A549 (cell line): ENCODE measurements around the gene MAMLD1. TPM values are rescaled to one million over a fixed set of nuclear protein-coding genes. Genes with fewer than 3 reads are reported as not detected.
A peak's percentile ranks its signal among the peaks of the same experiment; 100 is the strongest.

Source experiments
- ATAC-seq, 2 experiments: fragments of 200-7000 bp in 1 of 2; fragments of >200 bp in 1 of 2; cut with Nextera tagmentation in 1 of 2; cut with Tn5 transposase in 1 of 2; 3 replicates each; pipeline versions ENCODE4 v1.8.0 to v1.9.1; 2018 to 2020; ENCODE audit warnings: mild to moderate bottlenecking in 1 of 2, moderate library complexity in 1 of 2
- CTCF ChIA-PET: fragments of 300-600 bp; sonication (Branson Sonifier 250); formaldehyde crosslinking; extraction: SDS; loops from one replicate; lab custom pipeline; 2021; ENCODE audit warnings: antibody characterized with exemption, inconsistent platforms; lab: Yijun Ruan, JAX
- POLR2A ChIA-PET: fragments of 350-600 bp; formaldehyde crosslinking; extraction: SDS; loops from one replicate; lab custom pipeline; 2021; ENCODE audit warnings: antibody characterized with exemption, inconsistent platforms; lab: Yijun Ruan, JAX
- DNase-seq, 2 experiments: peaks; one replicate each; pipeline versions ENCODE4 v3.0.0 to v3.0.0-alpha.2; 2011 to 2016; ENCODE audit warnings: low read depth in 1 of 2, low spot score in 1 of 2
- FAIRE-seq: peaks from 2 replicates; lab custom pipeline; 2011; peaks lifted over from hg19 to GRCh38; lab: Jason Lieb, UNC
- H3K27ac ChIP-seq, 2 experiments: fragments of >200 bp; sonication (Bioruptor Twin); formaldehyde crosslinking; 3 replicates each; pipeline ENCODE4 v1.5.1; 2016 to 2017
- H3K4me1 ChIP-seq: fragments of >200 bp; sonication (Bioruptor Twin); formaldehyde crosslinking; 3 replicates; pipeline ENCODE4 v1.6.1; 2016
- H3K4me2 ChIP-seq: fragments of >200 bp; sonication (Bioruptor Twin); formaldehyde crosslinking; 3 replicates; pipeline ENCODE4 v1.6.1; 2016
- H3K4me3 ChIP-seq: fragments of >200 bp; sonication (Bioruptor Twin); formaldehyde crosslinking; 3 replicates; pipeline ENCODE4 v1.5.1; 2016
- H3K9me3 ChIP-seq: fragments of >200 bp; sonication (Bioruptor Twin); formaldehyde crosslinking; 3 replicates; pipeline ENCODE4 v1.6.1; 2016
- BHLHE40 ChIP-seq: IDR thresholded peaks from 2 replicates; pipeline ENCODE4 v1.6.1; 2012; ENCODE audit warnings: low read depth, low read length, inconsistent platforms
- CBX8 ChIP-seq: fragments of 200-600 bp; sonication (generic); IDR thresholded peaks from 2 replicates; pipeline ENCODE4 v1.6.1; 2016
- CHD2 ChIP-seq: fragments of 150-350 bp; IDR thresholded peaks from 2 replicates; pipeline ENCODE4 v1.6.1; 2014; ENCODE audit warnings: low read length; ENCODE audit not compliant: partially characterized antibody
- CHD4 ChIP-seq: fragments of 200-600 bp; sonication (generic); IDR thresholded peaks from 2 replicates; pipeline ENCODE4 v1.6.1; 2016; ENCODE audit warnings: antibody characterized with exemption, mild to moderate bottlenecking, borderline replicate concordance
- EHF ChIP-seq: fragments of 250-450 bp; sonication (Bioruptor Pico); IDR thresholded peaks from 2 replicates; pipeline ENCODE4 v1.5.0; 2020; ENCODE audit warnings: mild to moderate bottlenecking
- EP300 ChIP-seq, 2 experiments: fragments of >200 bp; sonication (Bioruptor Twin); formaldehyde crosslinking; IDR thresholded peaks; 2 replicates in 1 of 2; 3 replicates in 1 of 2; pipeline ENCODE4 v1.6.1; 2016 to 2017
- ESRRA ChIP-seq: fragments of 150-350 bp; IDR thresholded peaks from 2 replicates; pipeline ENCODE4 v1.6.1; 2014; ENCODE audit warnings: mild to moderate bottlenecking, low read length, borderline replicate concordance
- FOXS1 ChIP-seq: fragments of 250-450 bp; sonication (Bioruptor Pico); IDR thresholded peaks from 2 replicates; pipeline ENCODE4 v1.5.0; 2020; ENCODE audit warnings: mild to moderate bottlenecking, moderate library complexity
- HDAC2 ChIP-seq: fragments of 200-600 bp; sonication (generic); IDR thresholded peaks from 2 replicates; pipeline ENCODE4 v1.6.1; 2016
- HOXA7 ChIP-seq: fragments of 250-450 bp; sonication (Bioruptor Pico); IDR thresholded peaks from 2 replicates; pipeline ENCODE4 v1.5.0; 2020; ENCODE audit warnings: mild to moderate bottlenecking, moderate library complexity
- HOXB5 ChIP-seq: fragments of 250-450 bp; sonication (Bioruptor Pico); IDR thresholded peaks from 2 replicates; pipeline ENCODE4 v1.5.0; 2020; ENCODE audit warnings: mild to moderate bottlenecking, moderate library complexity
- JUN ChIP-seq, 2 experiments: fragments of >200 bp; sonication (Bioruptor Twin); formaldehyde crosslinking; IDR thresholded peaks; 2 replicates in 1 of 2; 3 replicates in 1 of 2; pipeline ENCODE4 v1.6.1; 2016 to 2017
- KDM1A ChIP-seq: fragments of 200-600 bp; sonication (generic); IDR thresholded peaks from 2 replicates; pipeline ENCODE4 v1.6.1; 2016; ENCODE audit warnings: low read depth, mild to moderate bottlenecking
- MAZ ChIP-seq: fragments of 150-350 bp; IDR thresholded peaks from 2 replicates; pipeline ENCODE4 v1.6.1; 2014; ENCODE audit warnings: antibody characterized with exemption, low read depth, low read length, borderline replicate concordance
- NPAS2 ChIP-seq: fragments of 250-450 bp; sonication (Bioruptor Pico); IDR thresholded peaks from 2 replicates; pipeline ENCODE4 v1.8.0; 2022; ENCODE audit warnings: mild to moderate bottlenecking, moderate library complexity, borderline replicate concordance
- NR3C1 ChIP-seq: fragments of >200 bp; sonication (Bioruptor Twin); formaldehyde crosslinking; IDR thresholded peaks from 3 replicates; pipeline ENCODE4 v1.6.1; 2017
- POLR2AphosphoS2 ChIP-seq: conservative IDR thresholded peaks from 2 replicates; pipeline ENCODE4 v1.6.1; 2012; ENCODE audit warnings: low read length, improper control_type of control experiment, inconsistent platforms
- RAD21 ChIP-seq, 2 experiments: fragments of >200 bp in 1 of 2; sonication (Bioruptor Twin) in 1 of 2; formaldehyde crosslinking in 1 of 2; IDR thresholded peaks in 1 of 2; conservative IDR thresholded peaks in 1 of 2; 2 replicates in 1 of 2; 3 replicates in 1 of 2; pipeline ENCODE4 v1.6.1; 2012 to 2018; ENCODE audit warnings: inconsistent platforms in 1 of 2
- RARB ChIP-seq: fragments of 250-450 bp; sonication (Bioruptor Pico); IDR thresholded peaks from 2 replicates; pipeline ENCODE4 v1.8.0; 2021; ENCODE audit warnings: mild to moderate bottlenecking, moderate library complexity
- RNF2 ChIP-seq: fragments of 200-600 bp; sonication (generic); IDR thresholded peaks from 2 replicates; pipeline ENCODE4 v1.6.1; 2016; ENCODE audit warnings: low read depth, mild to moderate bottlenecking, antibody characterized with exemption, moderate library complexity, borderline replicate concordance
- SMC3 ChIP-seq: fragments of >200 bp; sonication (Bioruptor Twin); formaldehyde crosslinking; IDR thresholded peaks from 3 replicates; pipeline ENCODE4 v1.6.1; 2018; ENCODE audit warnings: inconsistent platforms
- ZFP36 ChIP-seq: fragments of 450-650 bp; IDR thresholded peaks from 2 replicates; pipeline ENCODE4 v1.6.1; 2014; ENCODE audit warnings: borderline replicate concordance; ENCODE audit not compliant: partially characterized antibody
- ZSCAN20 ChIP-seq: fragments of 250-450 bp; sonication (Bioruptor Pico); IDR thresholded peaks from 2 replicates; pipeline ENCODE4 v1.8.0; 2022; ENCODE audit warnings: mild to moderate bottlenecking, moderate library complexity
- WGBS: methylation state at CpG from one replicate; pipeline ENCODE4 v1.1.6; 2017; ENCODE audit errors: missing lambda C conversion rate; 5-methylcytosine and 5-hydroxymethylcytosine counted together
- polyA plus RNA-seq, 4 experiments: library from polyadenylated mRNA; depleted of rRNA in 3 of 4; stranded (reverse); fragments of >200 nt; fragmentation: RNase III in 1 of 4; extraction: RNeasy Plus Mini Kit Qiagen cat#74134 plus additional on column Dnase treatment in 1 of 4; gene quantifications; 2 replicates in 3 of 4; 3 replicates in 1 of 4; pipeline ENCODE4 v1.2.3, GENCODE V29; 2011 to 2017
- TF ChIP-seq, protein P1 (sequence below): IDR thresholded peaks from 2 replicates; pipeline ENCODE4 v1.6.1; 2012
- TF ChIP-seq, protein P2 (sequence below): fragments of >200 bp; sonication (Bioruptor Twin); formaldehyde crosslinking; IDR thresholded peaks from 3 replicates; pipeline ENCODE4 v1.6.1; 2016
- TF ChIP-seq, protein P3 (sequence below): fragments of >200 bp; sonication (Bioruptor Twin); formaldehyde crosslinking; IDR thresholded peaks from 3 replicates; pipeline ENCODE4 v1.5.1; 2016
- TF ChIP-seq, protein P4 (sequence below): fragments of 150-350 bp; IDR thresholded peaks from 2 replicates; pipeline ENCODE4 v1.6.1; 2014; ENCODE audit warnings: low read depth, mild to moderate bottlenecking, low read length

The MAMLD1 gene
- polyA plus RNA-seq, 2 of the 4 experiments (the other 2 are of a cell fraction), result 1.2 to 2.3 TPM

DNA sequence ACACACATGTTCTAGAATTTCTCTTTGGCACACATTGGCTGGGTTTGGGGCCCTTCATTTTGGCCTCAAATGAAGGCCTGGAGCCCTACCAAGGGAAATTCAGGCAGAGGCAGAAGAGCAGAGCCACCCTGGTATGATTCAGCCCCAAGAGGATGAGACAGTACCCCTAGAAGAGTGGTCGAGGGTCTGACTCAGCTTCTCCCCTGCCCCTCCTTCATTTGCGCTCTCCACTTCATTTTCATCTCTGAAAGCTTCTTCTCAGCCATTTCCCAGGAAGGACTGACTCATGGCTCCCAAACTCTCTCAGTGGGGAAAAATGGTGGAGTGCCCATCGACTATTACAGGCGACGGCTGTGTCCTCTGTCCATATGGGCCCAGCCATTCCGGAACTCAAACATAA is 43.5 kb downstream of the MAMLD1 start:
- ChIA-PET POLR2A (no interaction called here), CTCF (no interaction called here)
- FAIRE-seq, result peak; percentile 28
- no peak for ATAC-seq
- H3K9me3 ChIP-seq, result no peaks in the 10 kb centered on the region
- WGBS, result 82% methylated on average over 6 of the region's 6 CpGs
- no peak for DNase-seq
- no peaks in the 10 kb centered on the region for H3K4me1 ChIP-seq
- H3K27ac ChIP-seq, result no peak overlapping the region
- TF ChIP-seq KDM1A (no peak), ESRRA (no peak), HDAC2 (no peak), MAZ (no peak), ZFP36 (no peak), JUN (IDR thresholded peaks at IDR 0.05) (no peak), POLR2AphosphoS2 (no peak), EHF (CRISPR knock-in tag) (no peak), CHD4 (no peak), CHD2 (no peak), SMC3 (no peak), HOXB5 (CRISPR knock-in tag) (no peak), NR3C1 (no peak), EP300 (IDR thresholded peaks at IDR 0.05) (no peak), RAD21 (conservative IDR thresholded peaks at IDR 0.05 in 1 of 2, IDR thresholded peaks at IDR 0.05 in 1 of 2) (no peak), ZSCAN20 (no peak), NPAS2 (CRISPR knock-in tag) (no peak)
- TF ChIP-seq, protein P1, sequence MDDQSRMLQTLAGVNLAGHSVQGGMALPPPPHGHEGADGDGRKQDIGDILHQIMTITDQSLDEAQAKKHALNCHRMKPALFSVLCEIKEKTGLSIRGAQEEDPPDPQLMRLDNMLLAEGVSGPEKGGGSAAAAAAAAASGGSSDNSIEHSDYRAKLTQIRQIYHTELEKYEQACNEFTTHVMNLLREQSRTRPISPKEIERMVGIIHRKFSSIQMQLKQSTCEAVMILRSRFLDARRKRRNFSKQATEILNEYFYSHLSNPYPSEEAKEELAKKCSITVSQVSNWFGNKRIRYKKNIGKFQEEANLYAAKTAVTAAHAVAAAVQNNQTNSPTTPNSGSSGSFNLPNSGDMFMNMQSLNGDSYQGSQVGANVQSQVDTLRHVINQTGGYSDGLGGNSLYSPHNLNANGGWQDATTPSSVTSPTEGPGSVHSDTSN, result no peak
- TF ChIP-seq, protein P2, sequence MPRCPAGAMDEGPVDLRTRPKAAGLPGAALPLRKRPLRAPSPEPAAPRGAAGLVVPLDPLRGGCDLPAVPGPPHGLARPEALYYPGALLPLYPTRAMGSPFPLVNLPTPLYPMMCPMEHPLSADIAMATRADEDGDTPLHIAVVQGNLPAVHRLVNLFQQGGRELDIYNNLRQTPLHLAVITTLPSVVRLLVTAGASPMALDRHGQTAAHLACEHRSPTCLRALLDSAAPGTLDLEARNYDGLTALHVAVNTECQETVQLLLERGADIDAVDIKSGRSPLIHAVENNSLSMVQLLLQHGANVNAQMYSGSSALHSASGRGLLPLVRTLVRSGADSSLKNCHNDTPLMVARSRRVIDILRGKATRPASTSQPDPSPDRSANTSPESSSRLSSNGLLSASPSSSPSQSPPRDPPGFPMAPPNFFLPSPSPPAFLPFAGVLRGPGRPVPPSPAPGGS, result no peak
- no peak overlapping the region for H3K4me3 ChIP-seq
- no peak overlapping the region for H3K4me2 ChIP-seq

DNA sequence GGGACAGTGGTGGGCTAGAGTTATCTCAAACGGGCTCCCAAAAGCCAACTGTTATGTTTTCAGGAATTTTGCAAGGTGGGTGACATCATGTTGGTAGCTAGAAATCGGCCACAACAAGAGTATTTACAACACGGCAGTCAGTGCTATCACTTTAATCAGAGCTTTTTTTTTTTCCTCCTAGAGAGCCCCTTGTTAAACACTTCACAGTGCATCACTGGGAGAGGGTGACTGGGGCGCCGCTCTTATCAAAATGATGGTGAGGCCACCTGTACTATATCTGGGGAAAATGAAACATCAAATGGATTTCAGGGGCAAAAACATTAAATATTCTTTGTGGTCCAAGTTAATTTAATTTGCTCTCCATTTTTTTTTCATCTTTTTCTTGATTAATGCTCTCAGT is 44.9 kb downstream of the MAMLD1 start:
- FAIRE-seq (no peak), DNase-seq (no peak)
- Histone ChIP-seq H3K4me1 (no peaks in the 10 kb centered on the region), H3K4me3 (no peak overlapping the region)
- CTCF ChIA-PET, result no interaction called here
- 72% methylated on average over 5 of the region's 5 CpGs for WGBS
- POLR2A ChIA-PET, result no interaction called here
- TF ChIP-seq BHLHE40 (no peak), RARB (CRISPR knock-in tag) (no peak), CBX8 (no peak)
- TF ChIP-seq, all 56 proteins: peak for 0
- Histone ChIP-seq H3K27ac (no peak overlapping the region), H3K4me2 (no peak overlapping the region), H3K9me3 (no peaks in the 10 kb centered on the region)
- ATAC-seq, result no peak

DNA sequence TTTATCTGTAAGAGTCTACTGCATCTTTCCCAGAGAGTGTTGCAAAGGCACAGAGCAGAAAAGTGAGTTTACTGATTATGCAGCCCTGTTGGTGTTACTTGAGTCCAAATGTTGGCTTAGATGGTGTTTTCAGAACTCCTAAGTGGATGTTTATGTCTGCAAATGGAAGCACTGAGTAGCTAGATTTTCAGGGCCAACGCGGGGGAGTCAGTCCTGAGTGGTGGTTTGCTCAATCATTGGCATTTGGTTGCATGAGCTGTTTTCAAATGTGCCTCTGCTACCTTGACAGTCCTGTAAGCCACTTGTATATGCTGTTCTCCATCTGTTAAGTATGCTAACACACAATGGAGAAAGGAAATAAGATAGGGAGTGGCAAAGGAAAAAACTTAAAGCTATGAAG is 45.4 kb downstream of the MAMLD1 start:
- TF ChIP-seq, protein P3, sequence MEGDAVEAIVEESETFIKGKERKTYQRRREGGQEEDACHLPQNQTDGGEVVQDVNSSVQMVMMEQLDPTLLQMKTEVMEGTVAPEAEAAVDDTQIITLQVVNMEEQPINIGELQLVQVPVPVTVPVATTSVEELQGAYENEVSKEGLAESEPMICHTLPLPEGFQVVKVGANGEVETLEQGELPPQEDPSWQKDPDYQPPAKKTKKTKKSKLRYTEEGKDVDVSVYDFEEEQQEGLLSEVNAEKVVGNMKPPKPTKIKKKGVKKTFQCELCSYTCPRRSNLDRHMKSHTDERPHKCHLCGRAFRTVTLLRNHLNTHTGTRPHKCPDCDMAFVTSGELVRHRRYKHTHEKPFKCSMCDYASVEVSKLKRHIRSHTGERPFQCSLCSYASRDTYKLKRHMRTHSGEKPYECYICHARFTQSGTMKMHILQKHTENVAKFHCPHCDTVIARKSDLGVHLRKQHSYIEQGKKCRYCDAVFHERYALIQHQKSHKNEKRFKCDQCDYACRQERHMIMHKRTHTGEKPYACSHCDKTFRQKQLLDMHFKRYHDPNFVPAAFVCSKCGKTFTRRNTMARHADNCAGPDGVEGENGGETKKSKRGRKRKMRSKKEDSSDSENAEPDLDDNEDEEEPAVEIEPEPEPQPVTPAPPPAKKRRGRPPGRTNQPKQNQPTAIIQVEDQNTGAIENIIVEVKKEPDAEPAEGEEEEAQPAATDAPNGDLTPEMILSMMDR, result no peak
- TF ChIP-seq FOXS1 (CRISPR knock-in tag) (no peak), RNF2 (no peak), BHLHE40 (no peak), HOXA7 (no peak), CBX8 (no peak), EP300 (IDR thresholded peaks at IDR 0.05) (no peak), ESRRA (no peak)
- TF ChIP-seq, protein P4, sequence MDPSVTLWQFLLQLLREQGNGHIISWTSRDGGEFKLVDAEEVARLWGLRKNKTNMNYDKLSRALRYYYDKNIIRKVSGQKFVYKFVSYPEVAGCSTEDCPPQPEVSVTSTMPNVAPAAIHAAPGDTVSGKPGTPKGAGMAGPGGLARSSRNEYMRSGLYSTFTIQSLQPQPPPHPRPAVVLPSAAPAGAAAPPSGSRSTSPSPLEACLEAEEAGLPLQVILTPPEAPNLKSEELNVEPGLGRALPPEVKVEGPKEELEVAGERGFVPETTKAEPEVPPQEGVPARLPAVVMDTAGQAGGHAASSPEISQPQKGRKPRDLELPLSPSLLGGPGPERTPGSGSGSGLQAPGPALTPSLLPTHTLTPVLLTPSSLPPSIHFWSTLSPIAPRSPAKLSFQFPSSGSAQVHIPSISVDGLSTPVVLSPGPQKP, result no peak
- Histone ChIP-seq H3K27ac (no peak overlapping the region), H3K9me3 (no peaks in the 10 kb centered on the region), H3K4me3 (no peak overlapping the region), H3K4me1 (no peaks in the 10 kb centered on the region), H3K4me2 (no peak overlapping the region)
- DNase-seq, result no peak
- ChIA-PET CTCF (no interaction called here), POLR2A (no interaction called here)
- FAIRE-seq, result no peak
- WGBS, result 93% methylated on average over 2 of the region's 2 CpGs
- ATAC-seq, result no peak
